Nephron (organoid): ENCODE results near the gene MRPS2.
A peak's percentile ranks its signal among the peaks of the same experiment; 100 is the strongest.

Experiments
- H3K27ac Mint-ChIP-seq, 3 experiments: 2 replicates each; pipeline ENCODE4 v1.8.0; 2020; ENCODE audit warnings: mixed read lengths in 3 of 3, mild to moderate bottlenecking in 2 of 3, moderate library complexity in 1 of 3
- H3K27me3 Mint-ChIP-seq: 2 replicates; pipeline ENCODE4 v1.8.0; 2021; ENCODE audit warnings: low read depth, mild to moderate bottlenecking, moderate library complexity, mixed read lengths
- H3K36me3 Mint-ChIP-seq: 2 replicates; pipeline ENCODE4 v1.8.0; 2020; ENCODE audit warnings: low read depth, mixed read lengths
- H3K4me1 Mint-ChIP-seq: 2 replicates; pipeline ENCODE4 v1.8.0; 2020; ENCODE audit warnings: mixed read lengths
- H3K4me3 Mint-ChIP-seq, 3 experiments: 2 replicates each; pipeline ENCODE4 v1.8.0; 2020; ENCODE audit warnings: mild to moderate bottlenecking in 3 of 3, mixed read lengths in 3 of 3, moderate library complexity in 2 of 3
- H3K9me3 Mint-ChIP-seq: 2 replicates; pipeline ENCODE4 v1.8.0; 2020; ENCODE audit warnings: mixed read lengths
- CTCF ChIP-seq, 3 experiments: fragments of 200-600 bp; sonication (generic); IDR thresholded peaks; one replicate each; pipeline ENCODE4 v1.5.0; 2021; ENCODE audit warnings: antibody characterized with exemption in 3 of 3; ENCODE audit not compliant: unreplicated experiment in 3 of 3

Gene MRPS2

GRCh38 chr9:135485385-135485784 lies 15.1 kb upstream of the MRPS2 start:
- H3K36me3 Mint-ChIP-seq: peaks cover 15% of the 10 kb centered on the region
- no peak overlapping the region for H3K4me3 Mint-ChIP-seq
- H3K27ac Mint-ChIP-seq: no peak overlapping the region
- H3K4me1 Mint-ChIP-seq: no peaks in the 10 kb centered on the region
- H3K9me3 Mint-ChIP-seq: no peaks in the 10 kb centered on the region
- H3K27me3 Mint-ChIP-seq: no peaks in the 10 kb centered on the region
- TF ChIP-seq CTCF (IDR thresholded peaks at IDR 0.05; ENCODE audit: unreplicated experiment in 3 of 3): no peak

- TF ChIP-seq CTCF (IDR thresholded peaks at IDR 0.05; ENCODE audit: unreplicated experiment in 3 of 3): peak in 1 of 3 experiments; percentile 10
- Mint-ChIP-seq H3K9me3 (no peaks in the 10 kb centered on the region), H3K4me1 (no peaks in the 10 kb centered on the region), H3K27me3 (no peaks in the 10 kb centered on the region), H3K27ac (no peak overlapping the region), H3K4me3 (no peak overlapping the region), H3K36me3 (peaks cover 15% of the 10 kb centered on the region)
Measured at GRCh38 chr9:135485832-135486231, 14.7 kb upstream of the MRPS2 start.

DNA sequence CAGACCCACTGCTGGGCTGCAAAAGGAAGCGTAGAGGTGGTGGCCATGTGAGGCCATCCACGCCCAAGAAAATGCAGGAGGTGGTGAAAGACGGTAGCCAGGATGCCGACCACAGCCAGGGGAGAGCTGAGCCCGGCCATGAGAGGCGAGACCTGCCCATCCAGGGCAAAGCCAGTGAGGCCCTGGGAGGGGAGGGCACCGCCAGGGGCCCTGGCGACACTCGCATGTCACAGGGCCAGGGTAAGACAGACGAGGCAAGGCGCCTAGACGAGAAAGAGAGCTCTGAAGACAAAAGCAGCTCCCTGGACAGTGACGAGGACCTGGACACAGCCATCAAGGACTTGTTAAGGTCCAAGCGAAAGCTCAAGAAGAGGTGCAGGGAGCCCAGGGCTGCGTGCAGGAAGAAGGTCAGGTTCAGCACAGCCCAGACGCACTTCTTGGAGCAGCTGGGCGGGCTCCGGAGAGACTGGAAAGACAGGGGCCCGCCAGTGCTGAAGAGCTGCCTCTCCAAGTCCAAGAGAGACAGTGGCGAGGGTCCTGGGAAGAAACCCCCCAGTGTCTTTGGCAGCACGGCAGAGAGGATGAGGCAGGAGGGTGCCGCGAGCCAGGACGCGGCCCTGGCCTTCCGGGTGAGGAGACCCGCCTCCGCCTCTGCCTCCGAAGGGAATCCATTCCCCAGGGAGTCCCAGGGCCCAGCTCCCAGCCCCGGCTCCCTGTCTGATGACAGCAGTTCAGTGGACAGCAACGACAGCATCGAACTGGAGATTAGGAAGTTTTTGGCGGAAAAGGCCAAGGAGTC lies 14.0 kb upstream of the MRPS2 start:
- H3K4me1 Mint-ChIP-seq: no peaks in the 10 kb centered on the region
- no peak overlapping the region for H3K27ac Mint-ChIP-seq

DNA sequence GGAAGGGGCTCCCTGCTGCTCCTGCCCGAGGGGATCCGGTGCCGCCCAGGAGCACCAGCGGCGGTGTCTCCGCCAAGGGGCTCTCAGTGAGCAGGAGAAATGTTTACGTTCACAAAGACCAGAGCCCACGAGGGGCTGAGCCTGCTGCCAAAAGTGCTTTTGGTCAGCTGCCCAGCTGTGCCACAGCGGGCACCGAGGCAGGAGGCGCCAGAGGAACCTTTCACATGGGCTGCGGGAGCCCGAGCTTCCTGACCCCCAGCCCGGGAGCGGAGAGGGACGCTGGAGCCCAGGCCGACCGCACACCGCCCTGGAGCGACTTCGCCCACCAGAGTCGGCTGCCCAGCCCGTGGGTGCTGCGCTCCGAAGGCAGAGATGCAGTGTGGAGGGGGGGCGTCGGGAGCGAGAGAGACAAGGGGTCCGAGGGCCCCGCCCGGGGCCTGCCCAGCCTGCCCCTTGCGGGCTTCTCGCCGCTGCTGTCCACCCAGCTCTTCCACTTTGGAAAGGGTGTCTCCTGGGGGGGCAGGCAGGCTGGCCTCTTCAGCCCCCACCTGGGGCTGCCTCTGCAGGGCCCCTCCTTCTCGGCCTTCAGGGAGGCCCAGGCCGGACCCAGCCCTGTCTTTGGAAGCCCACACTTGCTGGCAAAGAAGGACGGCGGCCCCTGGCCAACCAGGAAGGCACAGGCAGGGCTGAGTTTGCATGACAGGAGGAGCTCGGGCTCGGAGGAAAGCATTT lies 13.0 kb upstream of the MRPS2 start:
- Mint-ChIP-seq H3K9me3 (no peaks in the 10 kb centered on the region), H3K36me3 (peaks cover 15% of the 10 kb centered on the region), H3K27me3 (no peaks in the 10 kb centered on the region), H3K27ac (no peak overlapping the region), H3K4me1 (no peaks in the 10 kb centered on the region), H3K4me3 (no peak overlapping the region)
- TF ChIP-seq CTCF (IDR thresholded peaks at IDR 0.05; ENCODE audit: unreplicated experiment in 3 of 3): no peak

More for the DNA sequence above, 14.0 kb upstream of the MRPS2 start:
- no peak for TF ChIP-seq CTCF (IDR thresholded peaks at IDR 0.05; ENCODE audit: unreplicated experiment in 3 of 3)
- Mint-ChIP-seq H3K4me3 (no peak overlapping the region), H3K36me3 (peaks cover 15% of the 10 kb centered on the region), H3K27me3 (no peaks in the 10 kb centered on the region), H3K9me3 (no peaks in the 10 kb centered on the region)

DNA sequence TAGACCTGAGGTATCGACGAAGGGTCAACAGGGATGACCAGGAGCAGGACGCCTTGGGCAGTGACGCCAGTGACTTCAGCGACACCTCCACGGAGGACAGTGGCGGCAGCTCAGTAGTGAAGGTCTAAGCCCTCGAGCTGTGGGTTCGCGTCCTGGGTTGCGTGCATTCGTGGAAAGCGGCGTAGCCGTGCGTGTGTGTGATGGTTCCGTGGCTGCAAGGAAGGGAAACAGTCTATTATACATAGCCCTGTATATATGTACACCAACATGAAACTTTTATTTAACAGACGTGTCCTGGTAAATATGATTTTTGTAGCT lies 12.5 kb upstream of the MRPS2 start:
- Mint-ChIP-seq H3K4me1 (no peaks in the 10 kb centered on the region), H3K27ac (no peak overlapping the region), H3K9me3 (no peaks in the 10 kb centered on the region), H3K4me3 (no peak overlapping the region), H3K27me3 (no peaks in the 10 kb centered on the region), H3K36me3 (peaks cover 15% of the 10 kb centered on the region)
- no peak for TF ChIP-seq CTCF (IDR thresholded peaks at IDR 0.05; ENCODE audit: unreplicated experiment in 3 of 3)
